GM19372 (cell line): ENCODE data around the gene RBP4.

Experiments
- ATAC-seq: cut with Tn5 transposase; IDR thresholded peaks from one replicate; pipeline ENCODE4 v1.9.1; 2021; ENCODE audit warnings: mild to moderate bottlenecking, low read depth, moderate library complexity; ENCODE audit not compliant: unreplicated experiment

Gene RBP4

DNA sequence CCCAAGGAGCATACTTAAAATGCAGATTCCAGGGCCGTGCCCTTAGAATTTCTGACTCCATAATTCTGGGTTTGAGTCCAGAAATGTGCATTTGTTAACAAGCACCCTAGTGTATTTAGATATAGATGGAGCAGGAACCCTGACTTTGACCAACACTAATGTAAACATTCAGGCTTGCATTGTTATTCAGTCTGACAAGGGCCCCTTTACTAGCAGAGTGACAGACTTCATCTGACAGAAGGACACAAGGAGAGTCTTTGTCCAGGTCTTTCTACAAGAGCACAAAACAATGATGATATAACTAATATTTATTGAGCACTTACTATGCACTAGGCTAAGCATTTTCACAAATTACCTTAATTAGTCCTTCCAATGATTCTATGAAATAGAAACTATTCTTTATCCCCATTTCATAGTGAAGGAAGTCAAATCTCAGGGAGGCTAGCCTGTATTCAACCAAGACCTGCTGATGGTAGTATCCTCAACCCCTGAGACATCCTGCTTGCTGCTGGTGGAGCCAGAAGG lies 3.9 kb downstream of the RBP4 start:
- ATAC-seq, result no peak

DNA sequence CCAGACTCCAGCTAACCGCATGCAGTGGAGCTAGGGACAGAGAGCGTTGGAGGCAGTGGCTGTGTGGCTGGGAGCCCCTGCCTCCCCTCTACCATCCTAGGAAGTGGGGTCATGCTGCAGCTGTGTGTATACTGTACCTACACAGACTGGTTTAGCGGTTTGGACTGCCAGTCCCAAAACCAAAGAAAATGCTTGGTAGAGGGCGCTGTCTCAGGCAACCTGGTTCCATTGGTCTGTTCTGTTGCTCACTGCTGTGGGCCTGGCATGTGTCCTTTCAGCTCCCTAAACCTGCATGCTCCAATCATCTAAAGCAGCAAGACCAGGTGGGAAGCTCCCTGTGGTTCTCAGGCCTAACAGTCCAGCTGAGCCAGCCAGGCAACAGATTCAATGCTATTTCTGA lies 4.5 kb downstream of the RBP4 start:
- ATAC-seq, result no peak

DNA sequence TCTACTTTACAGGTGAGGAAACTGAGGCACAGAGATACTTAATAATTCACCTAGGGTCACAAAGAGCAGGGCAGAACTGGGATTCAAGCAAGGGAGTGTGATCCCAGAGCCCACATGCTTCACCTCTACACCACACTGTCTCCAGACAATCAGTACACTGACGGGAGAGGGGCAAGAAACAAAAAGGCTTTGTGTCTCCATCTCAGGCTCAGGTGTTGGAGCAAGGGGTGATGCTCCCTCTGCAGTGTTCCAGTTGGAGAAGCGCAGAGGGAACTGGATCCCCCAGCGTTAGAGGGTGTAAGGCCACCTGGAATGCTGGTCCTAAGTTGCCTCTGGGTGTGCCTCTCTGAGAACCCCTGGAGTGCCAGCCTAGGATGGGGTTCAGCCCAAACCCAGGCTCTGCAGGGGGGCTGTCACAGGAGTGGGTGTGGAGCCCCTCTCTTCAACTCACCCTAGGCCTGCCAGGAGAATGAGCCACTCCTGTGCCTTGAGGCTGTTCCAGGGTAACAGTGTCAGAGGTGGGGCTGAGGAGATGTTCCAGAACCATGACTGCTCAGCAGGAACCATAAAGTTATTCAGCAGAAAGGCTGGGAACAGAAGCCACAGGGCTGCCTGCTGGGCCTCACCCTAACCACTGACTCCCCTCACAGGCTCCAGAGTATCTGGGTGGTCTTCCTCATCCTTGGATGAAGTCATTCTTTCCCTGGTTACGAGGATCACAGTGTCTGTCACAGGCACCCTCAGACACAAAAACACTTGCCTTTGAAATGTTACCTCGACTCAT lies 5.5 kb downstream of the RBP4 start:
- no peak for ATAC-seq

DNA sequence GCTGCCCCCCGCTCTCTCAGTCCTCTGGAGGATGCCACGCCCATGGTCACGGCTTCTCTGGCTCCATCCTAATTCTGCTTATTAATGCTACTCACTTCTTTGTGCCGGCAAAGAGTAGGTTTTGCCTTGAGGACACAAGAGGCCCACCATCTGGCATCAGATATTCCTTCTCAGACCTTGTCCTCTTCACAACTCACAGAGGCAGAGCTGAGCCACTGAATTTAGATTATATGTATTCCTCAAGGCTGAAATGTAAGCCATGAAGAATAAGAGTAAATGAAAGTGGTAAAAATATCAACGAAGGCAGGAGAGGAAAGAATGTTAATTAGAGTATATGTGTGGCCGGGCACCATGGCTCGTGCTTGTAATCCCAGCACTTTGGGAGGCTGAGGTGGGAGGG lies 6.5 kb downstream of the RBP4 start:
- ATAC-seq, result no peak

DNA sequence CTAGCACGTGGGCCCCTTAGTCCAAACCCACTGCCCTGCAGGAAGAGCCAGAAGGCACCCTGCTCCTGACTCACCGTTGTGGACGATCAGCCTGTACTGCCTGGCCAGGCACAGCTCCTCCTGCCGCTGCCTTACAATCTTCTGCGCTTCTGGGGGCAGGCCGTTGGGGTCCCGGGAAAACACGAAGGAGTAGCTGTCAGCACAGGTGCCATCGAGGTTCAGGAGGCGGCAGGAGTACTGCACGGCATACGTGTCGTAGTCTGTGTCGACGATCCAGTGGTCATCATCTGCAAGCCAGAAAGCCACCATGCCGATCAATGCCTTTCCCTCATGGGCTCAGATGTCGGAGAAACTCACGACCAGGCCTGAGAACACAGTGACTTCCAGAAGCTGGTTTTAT lies 7.3 kb downstream of the RBP4 start:
- ATAC-seq, result no peak

DNA sequence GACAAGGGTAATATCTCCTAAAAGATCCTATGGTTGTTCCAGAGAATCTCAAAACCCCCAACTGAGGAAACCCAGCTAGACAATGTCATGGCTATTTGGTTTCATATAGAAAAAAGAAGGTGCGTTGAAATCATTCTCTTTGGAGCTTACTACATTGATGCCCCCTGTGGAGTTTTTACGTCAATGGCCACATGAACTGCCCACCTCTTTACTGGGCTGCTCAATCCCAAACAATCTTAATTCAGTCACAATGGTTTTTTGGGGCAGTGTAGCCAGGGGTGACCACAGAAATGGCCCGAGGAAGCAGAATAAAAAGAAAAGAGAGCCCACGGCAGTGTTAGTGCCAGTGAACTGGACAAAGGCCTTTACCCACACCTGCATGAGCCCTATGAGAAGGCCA lies 7.8 kb downstream of the RBP4 start:
- no peak for ATAC-seq

DNA sequence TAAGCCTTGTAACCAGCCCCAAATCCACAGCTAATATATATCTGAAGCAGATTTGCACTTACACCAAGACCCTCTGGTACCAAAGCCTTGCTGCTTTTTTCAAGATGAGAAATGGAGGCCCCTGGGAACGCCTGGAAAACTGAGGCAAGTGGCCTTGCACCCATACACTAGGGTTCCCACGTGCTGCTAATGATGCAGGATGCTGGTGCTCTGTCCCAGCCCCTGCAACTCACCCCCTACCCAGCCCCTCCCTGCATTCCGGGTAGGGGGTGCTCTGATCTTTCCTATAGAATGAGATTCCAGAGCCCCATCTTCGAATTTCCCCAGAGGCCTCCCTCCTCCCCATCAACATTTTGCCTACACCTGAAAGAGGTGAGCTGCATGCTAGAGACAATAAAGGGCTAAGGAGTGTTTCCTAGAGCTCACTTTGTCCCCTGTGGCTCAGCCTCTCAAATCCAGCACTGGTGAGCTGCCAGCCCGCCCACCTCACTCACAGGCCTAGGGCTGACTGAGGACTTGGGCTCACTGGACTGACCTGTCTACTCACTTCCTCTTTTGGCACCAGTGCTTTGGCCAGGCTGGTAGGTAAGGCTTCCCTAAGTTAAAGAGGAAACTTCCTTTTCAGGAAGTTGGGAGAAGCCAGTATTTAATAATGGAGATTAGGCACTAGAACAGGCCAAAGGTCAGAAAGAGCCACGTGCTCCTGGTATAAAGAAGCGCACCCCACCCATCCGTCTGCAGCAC lies 9.8 kb downstream of the RBP4 start:
- ATAC-seq, result no peak

DNA sequence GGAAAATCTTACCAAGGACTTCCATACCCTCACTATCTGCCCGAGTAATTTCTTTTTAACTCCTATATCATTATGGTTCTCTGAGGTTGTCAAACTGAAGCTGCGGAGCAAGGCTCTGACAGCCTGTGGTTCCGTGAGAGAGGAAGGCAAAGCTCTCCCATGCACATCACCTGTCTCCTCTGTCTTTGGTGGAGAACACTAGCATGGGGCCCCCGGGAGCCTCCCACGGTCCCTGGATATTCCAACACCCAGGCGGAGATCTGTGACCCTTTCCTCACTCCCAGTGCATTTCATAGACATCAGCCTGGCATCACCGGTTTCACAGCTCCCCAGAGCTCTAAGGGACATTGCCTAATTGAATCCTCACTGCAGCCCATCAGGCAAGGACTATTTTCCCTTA lies 10.4 kb downstream of the RBP4 start:
- no peak for ATAC-seq

DNA sequence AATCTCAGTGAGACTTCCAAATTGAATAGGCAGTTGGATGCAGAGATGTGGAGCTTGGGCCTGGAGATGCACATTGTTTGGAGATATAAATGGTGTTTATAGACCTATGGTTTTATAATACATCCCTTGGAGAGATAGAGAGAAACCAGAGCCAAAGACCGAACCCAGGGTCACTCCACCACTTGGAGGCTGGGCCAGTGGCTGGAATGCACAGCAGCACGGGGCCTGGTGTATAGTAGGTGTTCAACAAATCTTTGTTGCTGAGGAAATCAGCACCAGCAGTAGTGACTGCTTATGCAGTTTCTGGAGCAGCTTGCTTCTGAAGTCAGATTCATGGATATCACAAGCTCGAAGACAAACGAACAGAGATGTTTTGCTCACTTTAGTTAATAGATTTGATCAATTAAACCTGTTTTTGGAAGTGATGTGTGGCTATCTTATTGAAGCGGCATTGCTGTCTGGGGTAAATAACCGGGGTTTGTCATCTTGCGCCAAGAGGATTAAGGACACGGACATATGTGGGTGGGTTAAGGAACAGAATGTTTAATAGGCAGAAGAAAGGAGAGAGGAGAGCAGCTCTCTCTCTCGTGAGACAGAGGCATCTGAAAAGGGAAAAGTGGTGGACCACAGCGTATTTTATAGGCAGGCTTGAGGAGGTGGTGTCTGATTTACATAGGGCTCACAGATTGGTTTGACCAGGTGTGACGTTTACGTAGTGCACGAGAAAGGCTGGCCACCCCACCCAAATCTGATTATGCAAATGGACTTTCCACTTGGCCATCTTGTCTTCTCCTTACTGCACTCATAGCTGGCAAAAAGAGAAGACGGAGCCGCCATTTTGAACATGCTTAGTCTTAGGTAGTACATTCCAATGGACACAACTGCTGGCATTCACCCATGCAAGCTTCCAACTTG lies 11.1 kb downstream of the RBP4 start:
- ATAC-seq, result no peak

DNA sequence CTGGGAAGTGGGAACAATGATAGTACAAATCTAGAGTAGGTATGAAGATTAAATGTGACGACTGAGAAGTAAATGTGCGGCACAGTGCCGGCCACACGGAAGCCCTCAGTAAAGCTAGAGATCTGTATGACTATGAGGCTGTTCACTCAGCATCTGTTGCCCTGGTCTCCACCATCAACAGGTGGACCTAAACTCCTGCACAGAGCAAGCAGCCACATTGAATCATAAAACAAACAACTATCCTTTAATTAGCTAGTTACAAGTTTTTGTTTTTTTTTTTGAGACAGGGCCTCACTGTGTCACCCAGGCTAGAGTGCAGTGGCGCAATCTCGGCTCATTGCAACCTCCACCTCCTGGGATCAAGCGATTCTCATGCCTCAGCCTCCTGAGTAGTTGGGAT lies 16.6 kb downstream of the RBP4 start:
- ATAC-seq, result no peak

DNA sequence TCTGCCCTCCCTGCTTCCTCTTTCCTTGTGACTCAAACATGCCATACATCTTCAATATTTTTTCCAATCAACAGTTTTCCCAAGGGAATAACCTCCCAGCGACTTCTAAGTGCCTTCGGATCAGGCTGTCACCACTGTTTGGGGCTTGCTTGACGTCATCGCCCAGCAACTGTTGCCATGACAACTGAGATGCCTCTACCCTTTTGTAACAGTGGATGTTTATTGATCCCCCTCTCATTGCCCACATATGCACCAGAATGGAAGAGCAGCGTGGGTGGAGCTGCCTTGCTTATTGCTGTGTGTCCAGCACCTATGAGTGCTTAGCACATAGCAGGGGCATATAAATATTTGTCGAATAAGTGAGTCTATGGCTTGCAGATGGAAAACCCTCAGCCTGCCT lies 20.2 kb downstream of the RBP4 start:
- no peak for ATAC-seq

DNA sequence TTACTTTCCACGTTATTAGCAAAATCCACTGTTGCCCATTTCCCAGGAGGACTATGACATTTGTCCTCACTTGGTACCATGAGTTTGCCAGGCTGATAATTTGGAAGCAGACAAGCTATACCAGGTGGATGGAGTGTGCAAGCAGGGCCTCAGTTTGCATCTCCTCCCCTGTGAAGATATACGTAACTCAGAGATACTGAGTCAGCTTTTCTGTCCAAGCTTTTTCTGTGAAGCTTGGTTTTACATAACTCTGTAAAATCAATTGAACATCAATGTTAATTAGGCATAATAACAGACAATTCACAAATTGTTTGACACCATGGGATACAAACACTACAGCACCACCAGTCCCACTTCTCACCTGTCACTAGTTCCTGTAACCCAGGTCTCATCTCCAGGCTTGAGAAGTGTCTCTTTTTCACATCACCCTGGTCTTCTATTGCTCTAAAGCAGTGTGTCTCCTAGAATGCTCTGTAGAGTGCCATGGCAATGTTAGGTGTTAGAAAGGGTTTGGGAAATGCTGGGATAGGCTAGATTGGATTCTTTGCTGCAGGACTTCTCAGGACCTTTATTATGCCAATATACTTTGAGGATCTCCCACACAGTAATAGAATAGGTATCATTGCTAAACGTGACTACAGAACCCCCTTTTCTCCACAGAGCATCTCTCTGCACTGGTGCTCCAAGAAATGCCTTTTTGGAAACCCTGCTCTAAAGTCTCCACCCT lies 20.9 kb downstream of the RBP4 start:
- ATAC-seq, result no peak

DNA sequence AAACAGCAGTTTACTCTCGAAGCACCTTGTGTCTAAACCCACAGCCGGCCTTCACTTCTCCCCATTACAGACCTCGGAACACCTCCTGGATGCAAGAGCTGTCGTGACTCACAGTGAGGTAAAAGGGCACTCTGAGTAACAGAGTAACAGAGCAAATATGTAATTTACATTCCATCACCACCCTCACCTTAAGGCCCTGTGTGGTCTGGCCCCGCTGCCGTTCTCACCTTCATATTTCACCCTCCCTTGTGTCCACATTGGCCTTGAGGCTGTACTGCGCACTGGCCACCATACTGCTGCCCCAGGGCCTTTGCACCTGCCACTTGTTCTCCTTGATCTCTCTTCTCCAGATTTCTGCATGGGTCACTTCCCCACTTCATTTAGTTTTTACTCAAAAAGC lies 21.9 kb downstream of the RBP4 start:
- no peak for ATAC-seq

DNA sequence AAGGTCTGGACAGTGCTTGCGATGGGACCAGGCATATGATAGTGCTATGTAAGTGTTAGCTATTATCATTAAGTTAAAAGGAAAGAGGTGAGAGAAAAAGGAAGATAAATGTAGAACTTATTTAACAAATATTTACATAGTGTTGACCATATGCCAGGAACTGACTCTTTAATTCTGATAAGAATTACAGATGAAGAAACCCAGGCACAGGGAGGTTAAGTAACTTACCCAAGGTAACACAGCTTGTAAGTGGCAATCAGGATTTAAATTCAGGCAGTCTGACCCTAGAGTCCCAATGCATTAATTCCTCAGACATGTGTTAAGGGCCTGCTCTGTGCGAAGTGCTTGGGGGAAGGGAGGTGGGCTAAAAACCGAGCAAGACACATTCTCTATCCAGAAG lies 23.5 kb downstream of the RBP4 start:
- ATAC-seq, result no peak

DNA sequence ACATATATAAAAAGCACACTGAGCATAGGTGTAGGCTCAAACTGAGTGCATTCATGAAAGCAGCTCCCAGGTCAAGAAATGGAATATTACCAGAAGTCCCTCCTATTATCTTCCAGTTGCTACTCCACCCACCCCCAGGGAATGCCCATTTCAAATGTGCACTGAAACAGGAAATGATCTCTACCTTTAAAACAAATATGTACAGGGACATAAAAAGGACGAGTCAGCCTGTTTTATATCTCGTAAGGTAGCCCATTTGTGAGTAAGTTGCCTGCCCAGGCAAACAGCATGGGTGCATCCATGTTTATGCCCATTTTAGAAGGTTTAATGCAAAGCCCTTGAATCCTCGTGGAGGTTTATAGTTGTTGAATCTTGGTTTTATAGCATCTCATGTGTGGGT lies 24.1 kb downstream of the RBP4 start:
- ATAC-seq, result no peak

DNA sequence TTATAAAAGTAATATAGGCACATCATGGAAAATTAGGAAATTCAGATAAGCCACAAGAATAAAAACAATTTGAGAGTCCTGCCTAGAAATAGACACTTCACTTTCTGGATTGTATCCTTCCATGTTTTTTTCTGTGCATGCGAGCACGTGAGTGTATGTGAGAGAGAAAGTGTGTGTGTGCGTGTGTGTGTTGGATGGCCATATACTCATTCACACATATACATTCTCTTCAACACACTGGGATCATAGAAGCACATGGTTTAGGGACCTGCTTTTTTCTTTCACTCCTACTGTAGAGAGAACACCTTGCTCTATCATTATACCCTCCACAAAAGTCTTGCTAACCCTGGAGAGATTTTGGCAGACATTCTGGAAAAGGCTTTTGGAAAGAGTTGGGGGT lies 27.1 kb downstream of the RBP4 start:
- ATAC-seq, result no peak

DNA sequence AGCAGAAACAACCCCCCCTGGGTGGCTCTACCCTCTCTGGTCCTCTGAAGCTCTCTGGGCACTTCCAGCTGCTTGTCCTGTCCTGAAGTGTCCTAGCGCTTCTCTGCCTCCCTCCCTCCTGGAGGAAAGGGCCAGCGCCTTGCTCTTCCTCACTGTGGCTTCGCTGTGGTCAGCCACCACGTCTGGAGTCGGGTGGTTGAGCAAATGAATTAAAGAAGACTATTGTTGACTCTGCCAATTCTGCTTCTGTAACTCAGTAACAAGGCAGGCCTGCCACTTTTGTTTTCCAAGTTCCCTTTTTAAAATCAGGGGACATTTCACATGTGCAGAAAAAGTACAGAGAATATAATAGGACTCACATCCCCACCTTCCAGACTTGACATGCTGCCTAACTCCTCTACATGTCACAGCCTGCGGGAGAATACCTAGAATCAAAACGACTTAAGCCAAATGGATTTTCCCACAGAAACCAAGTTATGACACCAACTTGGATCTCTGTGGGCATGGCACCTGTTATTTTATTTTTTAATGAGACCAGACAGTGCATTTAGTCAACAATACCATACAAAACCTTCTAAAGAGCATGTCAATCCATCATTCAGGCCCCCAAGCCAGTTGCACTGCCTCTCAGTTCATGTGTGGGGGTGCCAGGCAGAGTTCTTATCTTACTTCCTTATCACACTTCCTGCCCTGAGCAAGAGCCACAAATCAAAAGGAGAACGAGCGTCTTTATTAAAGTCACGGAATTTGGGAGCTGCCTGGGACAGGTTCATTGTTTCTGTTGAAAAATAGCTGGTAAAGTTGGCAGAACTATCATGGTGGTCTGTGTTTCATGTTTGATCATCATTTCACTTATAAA lies 27.8 kb downstream of the RBP4 start:
- no peak for ATAC-seq

DNA sequence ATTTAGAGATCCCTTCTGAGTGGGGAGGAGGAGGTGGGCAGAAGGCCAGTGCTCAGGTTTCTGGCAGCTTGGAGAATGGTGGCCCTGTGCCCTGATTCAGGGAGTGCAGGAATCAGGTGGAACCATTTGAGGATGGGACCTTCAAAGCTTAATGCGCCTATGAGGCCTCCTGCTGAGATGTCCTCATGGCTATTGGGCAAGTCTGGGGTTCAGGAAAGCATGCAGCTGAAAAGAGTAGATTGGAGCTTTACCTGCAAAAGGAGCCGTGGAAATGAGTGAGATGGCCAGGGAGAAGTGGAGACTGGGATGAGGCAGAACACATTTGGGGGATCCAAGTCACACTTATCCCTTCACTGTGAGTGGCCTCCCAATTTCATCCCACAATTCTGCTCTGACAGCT lies 28.4 kb downstream of the RBP4 start:
- no peak for ATAC-seq

DNA sequence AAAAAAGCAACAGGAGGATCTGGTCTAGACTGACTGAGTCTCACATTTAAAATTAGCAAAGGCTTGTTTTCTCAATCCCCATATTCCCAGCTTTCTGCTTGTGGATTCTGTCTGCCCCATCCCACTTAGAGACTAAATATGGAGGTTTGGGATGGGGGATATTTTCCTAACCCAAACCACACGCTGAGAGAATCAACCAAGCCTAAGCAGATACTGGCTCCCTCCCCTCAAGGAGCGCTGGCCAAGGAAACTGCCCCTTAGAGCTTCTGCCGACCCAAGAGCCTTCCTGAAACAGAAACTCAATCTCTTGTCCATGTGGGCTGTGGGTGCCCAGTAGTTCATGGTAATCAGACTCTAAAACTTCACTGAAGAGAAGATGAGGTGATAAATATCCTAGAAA lies 30.7 kb downstream of the RBP4 start:
- no peak for ATAC-seq

DNA sequence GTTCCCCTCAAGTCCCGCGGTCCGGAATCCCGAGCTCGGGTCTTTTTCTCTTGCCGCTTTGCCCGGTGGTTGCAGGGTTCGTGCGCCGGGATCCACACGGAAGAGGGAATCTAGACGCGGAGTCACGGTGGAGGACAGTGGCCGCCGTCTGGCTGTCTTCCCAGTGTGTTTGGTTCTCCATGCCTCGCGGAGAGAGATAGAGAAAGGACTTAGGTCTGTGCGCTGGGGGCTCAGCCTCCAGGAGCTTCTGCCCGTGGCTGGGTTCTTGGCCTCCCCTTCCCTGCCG lies 33.0 kb downstream of the RBP4 start:
- ATAC-seq, result no peak
